HG03457 (cell line): ENCODE results near the gene ADGRF1.

ENCODE experiments used
- ATAC-seq: cut with Tn5 transposase; IDR thresholded peaks from one replicate; pipeline ENCODE4 v1.9.1; 2021; ENCODE audit warnings: moderate number of reproducible peaks; ENCODE audit not compliant: unreplicated experiment

Gene ADGRF1

GRCh38 chr6:46985943-46986342 lies 56.2 kb downstream of the ADGRF1 start:
- ATAC-seq = no peak

- ATAC-seq = no peak
Observed at GRCh38 chr6:46983007-46983411, 59.1 kb downstream of the ADGRF1 start.

- no peak for ATAC-seq
Observed at GRCh38 chr6:46979206-46979605, 62.9 kb downstream of the ADGRF1 start.

GRCh38 chr6:46974786-46975185 lies 67.3 kb downstream of the ADGRF1 start:
- no peak for ATAC-seq

- ATAC-seq = no peak
Observed at GRCh38 chr6:46973029-46973428, 69.1 kb downstream of the ADGRF1 start.

- ATAC-seq = no peak
Observed at GRCh38 chr6:46972531-46972930, 69.6 kb downstream of the ADGRF1 start.

GRCh38 chr6:46969206-46969605 lies 72.9 kb downstream of the ADGRF1 start:
- no peak for ATAC-seq

- no peak for ATAC-seq
Observed at GRCh38 chr6:46967826-46968349, 74.2 kb downstream of the ADGRF1 start.

GRCh38 chr6:46964716-46965519 lies 77.2 kb downstream of the ADGRF1 start:
- ATAC-seq = no peak

GRCh38 chr6:46963626-46964025 lies 78.5 kb downstream of the ADGRF1 start:
- no peak for ATAC-seq

- ATAC-seq = no peak
Observed at GRCh38 chr6:46963039-46963438, 79.1 kb downstream of the ADGRF1 start.

GRCh38 chr6:46961711-46962110 lies 80.4 kb downstream of the ADGRF1 start:
- ATAC-seq = no peak

GRCh38 chr6:46961232-46961631 lies 80.9 kb downstream of the ADGRF1 start:
- no peak for ATAC-seq

GRCh38 chr6:46959419-46959818 lies 82.7 kb downstream of the ADGRF1 start:
- ATAC-seq = no peak

GRCh38 chr6:46956409-46956808 lies 85.7 kb downstream of the ADGRF1 start:
- ATAC-seq = no peak

GRCh38 chr6:46954837-46955451 lies 87.2 kb downstream of the ADGRF1 start:
- no peak for ATAC-seq

GRCh38 chr6:46953921-46954320 lies 88.2 kb downstream of the ADGRF1 start:
- ATAC-seq = no peak

GRCh38 chr6:46949632-46950280 lies 92.4 kb downstream of the ADGRF1 start:
- ATAC-seq = no peak

- ATAC-seq = no peak
Observed at GRCh38 chr6:46948699-46949098, 93.4 kb downstream of the ADGRF1 start.
